ENCODE data around the gene PLXNA4.

DNA sequence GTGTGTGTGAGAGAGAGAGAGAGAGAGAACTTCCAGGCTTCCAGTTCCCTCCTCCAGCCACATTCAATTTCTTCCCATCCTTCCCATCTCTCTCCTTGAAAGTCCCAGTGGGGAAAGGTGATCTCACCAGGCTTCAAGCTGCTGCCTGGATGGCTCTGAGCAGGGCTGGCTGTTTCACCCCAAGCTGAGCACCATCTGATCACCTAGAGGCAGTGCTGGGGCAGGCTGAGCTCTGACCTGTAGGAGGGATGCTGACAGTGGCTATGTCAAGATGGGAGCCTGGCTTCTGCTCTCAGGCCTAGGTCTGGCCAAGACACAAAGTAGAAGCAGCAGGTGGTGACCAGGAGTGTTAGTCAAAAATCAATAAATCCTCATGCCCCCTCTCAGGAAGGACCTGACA, 370.8 kb downstream of the PLXNA4 start:
- no peak for TF ChIP-seq POLR2A (IDR thresholded peaks at IDR 0.05; ENCODE audit: low read length)
- TF ChIP-seq GATA1 (IDR thresholded peaks at IDR 0.05; ENCODE audit: low read depth, low read length) = no peak

All from erythroblast (primary cell).